Measurements from ENCODE around the gene CDK5. TPM values are rescaled to one million over a fixed set of nuclear protein-coding genes. Genes with fewer than 3 reads are reported as not detected.

CDK5 gene
- total and polyA plus RNA-seq, 2 of the 13 experiments (the other 11 are each of a cell fraction or from before 2014, with no cell fraction given): 16.4 to 21.3 TPM

DNA sequence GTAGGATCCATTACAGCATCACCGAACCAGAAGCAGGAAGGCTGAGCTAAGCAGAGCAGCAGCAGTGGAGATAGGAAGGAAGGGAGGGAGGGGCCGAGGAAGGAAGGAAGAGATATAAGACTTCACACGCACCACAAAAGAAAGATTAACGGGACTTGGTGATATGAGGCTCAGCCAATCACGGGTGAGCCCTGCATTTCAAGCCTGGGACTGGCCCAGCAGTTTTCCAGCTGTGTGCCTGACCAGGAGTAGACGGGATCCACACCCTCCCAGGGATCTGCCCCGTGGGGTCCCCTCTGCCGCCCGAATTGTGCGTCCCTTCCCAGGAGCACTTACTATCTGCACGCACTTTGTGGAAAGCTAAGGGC, 49.6 kb downstream of the CDK5 start (continued):
- TF ChIP-seq RBAK (CRISPR knock-in tag; IDR thresholded peaks at IDR 0.05) (no peak), ZFY (CRISPR knock-in tag; IDR thresholded peaks at IDR 0.05) (no peak), CREB3 (CRISPR knock-in tag; IDR thresholded peaks at IDR 0.05) (no peak)

GRCh38 chr7:151007469-151007898, 50.2 kb downstream of the CDK5 start:
- Histone ChIP-seq H3K27me3 (ENCODE audit: control insufficient read depth in 1 of 2, insufficient read depth in 2 of 2, low read length in 2 of 2) (peaks cover 0 to 2% of the 10 kb centered on the region in 2 experiments; a peak in 2 of 5 replicates), H3K36me3 (replicated peaks in 1 of 2; ENCODE audit: control insufficient read depth in 1 of 2, insufficient read depth in 2 of 2, low read length in 2 of 2) (no peaks in the 10 kb centered on the region), H3K27ac (ENCODE audit: extremely low read length, insufficient read depth, low read length) (no peak overlapping the region), H3K79me2 (ENCODE audit: insufficient read depth, low read length) (no peaks in the 10 kb centered on the region), H3K4me2 (ENCODE audit: low read depth, low read length) (peak overlapping the region; percentile 98), H3K4me3 (replicated peaks in 1 of 3; ENCODE audit: insufficient read depth in 1 of 3, low read depth in 2 of 3, low read length in 3 of 3) (peak overlapping the region in 2 of 3 experiments; percentile 22 to 48; a peak in 1 of 6 replicates), H3K4me1 (ENCODE audit: insufficient read depth, low read length) (peaks cover 98% of the 10 kb centered on the region), H3K9ac (ENCODE audit: insufficient read depth, low read depth, low read length) (no peak overlapping the region), H3K9me3 (ENCODE audit: low read length) (no peaks in the 10 kb centered on the region), H2AFZ (ENCODE audit: low read length) (no peak overlapping the region), H4K20me1 (ENCODE audit: insufficient read depth, low read length) (no peaks in the 10 kb centered on the region)
- FAIRE-seq (no peak), ATAC-seq (peak; percentile 8; the same call in 2 of the 3 replicates), DNase-seq (ENCODE audit: low spot score) (no peak)
- WGBS (ENCODE audit: low lambda C conversion rate): 30% methylated on average over 7 of the region's 7 CpGs
- intact Hi-C loops (cut with micrococcal nuclease; ENCODE audit: unreplicated experiment): no loop called here
- ChIA-PET CTCF (ENCODE audit: low intra/inter-chr PET ratio, low total read pairs) (no interaction called here), POLR2A (interaction anchor here (4.2 kb wide), 1 partner anchor 55 kb away, joined by 29 read pairs; no protein-coding TSS in a partner anchor)
- TF ChIP-seq TAF1 (CRISPR knock-in tag; IDR thresholded peaks at IDR 0.05): peak; percentile 16; the same call in 1 of the 2 replicates
- 0 out of 2 replicates have a peak, but pooled peaks have one; percentile 14 for TF ChIP-seq KMT2A (CRISPR knock-in tag; IDR thresholded peaks at IDR 0.05)
- TF ChIP-seq KLF6 (CRISPR knock-in tag; IDR thresholded peaks at IDR 0.05): no peak
- no peak for TF ChIP-seq ZNF121 (CRISPR knock-in tag; IDR thresholded peaks at IDR 0.05)
- TF ChIP-seq KAT8 (CRISPR knock-in tag; IDR thresholded peaks at IDR 0.05): no peak
- TF ChIP-seq ZFX (CRISPR knock-in tag; IDR thresholded peaks at IDR 0.05; ENCODE audit: low read depth): peak; percentile 22; the same call in 1 of the 2 replicates
- no peak for TF ChIP-seq ZNF598 (CRISPR knock-in tag; IDR thresholded peaks at IDR 0.05; ENCODE audit: borderline replicate concordance)
- 0 out of 2 replicates have a peak, but pooled peaks have one; percentile 16 for TF ChIP-seq NFE2L1 (CRISPR knock-in tag; IDR thresholded peaks at IDR 0.05; ENCODE audit: borderline replicate concordance)
- BruUV-seq (replicated peaks): no TSS peak
- in situ Hi-C loops (cut with HindIII; ENCODE audit: extremely low pct_ligation_motif_present, low pct_unique_long_range_greater_than_20kb): no loop called here

Data from HepG2 (cell line).